HL-60 (cell line): Measurements from ENCODE around the gene MYO5B.

Experiments
- DNase-seq, 2 experiments: peaks; one replicate each; pipeline ENCODE4 v3.0.0-alpha.2; 2010 to 2020; ENCODE audit warnings: low read depth in 1 of 2, low spot score in 1 of 2
- H3K27ac ChIP-seq: fragments of 250-450 bp; sonication (Bioruptor Pico); replicated peaks from 2 replicates; pipeline ENCODE4 v1.5.1; 2020; ENCODE audit warnings: mild to moderate bottlenecking, moderate library complexity
- H3K27me3 ChIP-seq: fragments of 250-450 bp; sonication (Bioruptor Pico); 2 replicates; pipeline ENCODE4 v1.5.1; 2021; ENCODE audit warnings: mild to moderate bottlenecking, moderate library complexity; ENCODE audit not compliant: insufficient read depth, poor library complexity, severe bottlenecking
- H3K4me3 ChIP-seq: replicated peaks from 2 replicates; pipeline ENCODE4 v1.5.1; 2011; ENCODE audit warnings: mild to moderate bottlenecking, control low read depth, low read length; ENCODE audit not compliant: insufficient read depth
- GABPA ChIP-seq: IDR thresholded peaks from 2 replicates; pipeline ENCODE4 v1.6.1; 2012; ENCODE audit warnings: low read depth
- POLR2AphosphoS5 ChIP-seq: IDR thresholded peaks from 2 replicates; pipeline ENCODE4 v1.6.1; 2012; ENCODE audit warnings: low read depth
- SPI1 ChIP-seq: IDR thresholded peaks from 2 replicates; pipeline ENCODE4 v1.6.1; 2012; ENCODE audit warnings: low read depth, mild to moderate bottlenecking, borderline replicate concordance
- TF ChIP-seq, protein P1 (sequence below): IDR thresholded peaks from 2 replicates; pipeline ENCODE4 v1.6.1; 2012; ENCODE audit warnings: low read depth; ENCODE audit not compliant: insufficient replicate concordance
- TF ChIP-seq, protein P2 (sequence below): IDR thresholded peaks from one replicate; pipeline ENCODE4 v1.5.1; 2011; ENCODE audit warnings: low read length, control low read depth, inconsistent platforms; ENCODE audit not compliant: insufficient read depth

MYO5B gene

DNA sequence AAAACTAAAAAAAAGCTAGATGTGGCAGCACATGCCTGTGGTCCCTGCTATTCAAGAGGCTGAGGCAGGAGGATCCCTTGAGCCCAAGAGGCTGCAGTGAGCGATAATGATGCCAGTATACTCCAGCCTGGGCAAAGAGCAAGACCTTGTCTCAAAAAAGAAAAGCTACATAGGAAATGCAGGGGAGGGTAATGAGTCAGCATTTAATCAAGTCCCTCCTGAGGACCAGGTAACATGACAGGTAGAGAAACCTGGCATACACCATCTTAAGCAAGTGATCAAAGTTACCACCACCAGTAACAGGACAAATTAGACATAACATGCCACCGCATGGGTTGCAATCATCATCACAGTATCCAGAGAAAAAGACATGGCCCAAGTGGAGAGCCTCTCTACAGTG is 25.8 kb downstream of the MYO5B start:
- DNase-seq: no peak
- Histone ChIP-seq H3K27me3 (peaks cover 24% of the 10 kb centered on the region), H3K4me3 (no peak overlapping the region), H3K27ac (no peak overlapping the region)
- TF ChIP-seq POLR2AphosphoS5 (no peak), GABPA (no peak), SPI1 (no peak)
- TF ChIP-seq, protein P1, sequence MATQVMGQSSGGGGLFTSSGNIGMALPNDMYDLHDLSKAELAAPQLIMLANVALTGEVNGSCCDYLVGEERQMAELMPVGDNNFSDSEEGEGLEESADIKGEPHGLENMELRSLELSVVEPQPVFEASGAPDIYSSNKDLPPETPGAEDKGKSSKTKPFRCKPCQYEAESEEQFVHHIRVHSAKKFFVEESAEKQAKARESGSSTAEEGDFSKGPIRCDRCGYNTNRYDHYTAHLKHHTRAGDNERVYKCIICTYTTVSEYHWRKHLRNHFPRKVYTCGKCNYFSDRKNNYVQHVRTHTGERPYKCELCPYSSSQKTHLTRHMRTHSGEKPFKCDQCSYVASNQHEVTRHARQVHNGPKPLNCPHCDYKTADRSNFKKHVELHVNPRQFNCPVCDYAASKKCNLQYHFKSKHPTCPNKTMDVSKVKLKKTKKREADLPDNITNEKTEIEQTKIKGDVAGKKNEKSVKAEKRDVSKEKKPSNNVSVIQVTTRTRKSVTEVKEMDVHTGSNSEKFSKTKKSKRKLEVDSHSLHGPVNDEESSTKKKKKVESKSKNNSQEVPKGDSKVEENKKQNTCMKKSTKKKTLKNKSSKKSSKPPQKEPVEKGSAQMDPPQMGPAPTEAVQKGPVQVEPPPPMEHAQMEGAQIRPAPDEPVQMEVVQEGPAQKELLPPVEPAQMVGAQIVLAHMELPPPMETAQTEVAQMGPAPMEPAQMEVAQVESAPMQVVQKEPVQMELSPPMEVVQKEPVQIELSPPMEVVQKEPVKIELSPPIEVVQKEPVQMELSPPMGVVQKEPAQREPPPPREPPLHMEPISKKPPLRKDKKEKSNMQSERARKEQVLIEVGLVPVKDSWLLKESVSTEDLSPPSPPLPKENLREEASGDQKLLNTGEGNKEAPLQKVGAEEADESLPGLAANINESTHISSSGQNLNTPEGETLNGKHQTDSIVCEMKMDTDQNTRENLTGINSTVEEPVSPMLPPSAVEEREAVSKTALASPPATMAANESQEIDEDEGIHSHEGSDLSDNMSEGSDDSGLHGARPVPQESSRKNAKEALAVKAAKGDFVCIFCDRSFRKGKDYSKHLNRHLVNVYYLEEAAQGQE: no peak
- TF ChIP-seq, protein P2, sequence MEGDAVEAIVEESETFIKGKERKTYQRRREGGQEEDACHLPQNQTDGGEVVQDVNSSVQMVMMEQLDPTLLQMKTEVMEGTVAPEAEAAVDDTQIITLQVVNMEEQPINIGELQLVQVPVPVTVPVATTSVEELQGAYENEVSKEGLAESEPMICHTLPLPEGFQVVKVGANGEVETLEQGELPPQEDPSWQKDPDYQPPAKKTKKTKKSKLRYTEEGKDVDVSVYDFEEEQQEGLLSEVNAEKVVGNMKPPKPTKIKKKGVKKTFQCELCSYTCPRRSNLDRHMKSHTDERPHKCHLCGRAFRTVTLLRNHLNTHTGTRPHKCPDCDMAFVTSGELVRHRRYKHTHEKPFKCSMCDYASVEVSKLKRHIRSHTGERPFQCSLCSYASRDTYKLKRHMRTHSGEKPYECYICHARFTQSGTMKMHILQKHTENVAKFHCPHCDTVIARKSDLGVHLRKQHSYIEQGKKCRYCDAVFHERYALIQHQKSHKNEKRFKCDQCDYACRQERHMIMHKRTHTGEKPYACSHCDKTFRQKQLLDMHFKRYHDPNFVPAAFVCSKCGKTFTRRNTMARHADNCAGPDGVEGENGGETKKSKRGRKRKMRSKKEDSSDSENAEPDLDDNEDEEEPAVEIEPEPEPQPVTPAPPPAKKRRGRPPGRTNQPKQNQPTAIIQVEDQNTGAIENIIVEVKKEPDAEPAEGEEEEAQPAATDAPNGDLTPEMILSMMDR: no peak

DNA sequence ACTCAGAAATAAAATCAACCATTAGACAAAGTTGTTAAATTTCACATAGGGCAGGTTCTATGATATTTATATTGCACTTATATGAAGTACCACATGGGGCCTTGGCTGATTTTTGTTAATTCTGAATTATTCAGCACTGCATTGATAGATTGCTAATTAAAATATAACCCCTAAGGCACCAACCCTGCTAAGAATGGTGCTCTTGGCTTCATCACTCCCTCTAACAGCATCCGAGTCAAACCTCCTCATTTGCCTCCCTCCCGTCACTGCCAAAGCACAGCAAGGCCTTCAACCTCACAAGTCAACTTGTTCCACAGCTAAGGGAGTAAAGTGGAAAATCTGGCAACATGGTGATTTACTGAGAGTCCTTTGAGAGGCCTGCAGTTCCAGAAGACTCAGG is 27.0 kb downstream of the MYO5B start:
- Histone ChIP-seq H3K27ac (no peak overlapping the region), H3K4me3 (no peak overlapping the region), H3K27me3 (peaks cover 31% of the 10 kb centered on the region)
- no peak for DNase-seq
- TF ChIP-seq, protein P2: no peak
- no peak for TF ChIP-seq SPI1

DNA sequence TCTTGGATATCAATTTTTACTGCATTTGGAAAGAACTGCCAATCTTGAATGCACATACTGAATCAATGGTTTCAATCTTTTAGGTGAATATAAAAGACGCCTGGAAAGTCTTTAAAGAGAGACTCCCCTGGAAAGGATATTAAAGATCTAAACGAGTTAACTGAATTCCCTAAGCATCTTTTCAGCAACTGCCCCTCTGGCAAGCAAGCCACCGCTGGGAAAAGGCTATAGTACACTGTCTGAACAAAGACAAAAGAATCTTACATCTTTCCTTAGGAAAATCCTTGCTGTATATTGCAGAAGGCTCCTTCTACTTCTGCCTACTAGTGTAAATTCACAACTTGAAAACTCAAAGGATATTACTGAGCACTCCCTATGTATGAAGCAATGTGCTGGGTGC is 28.0 kb downstream of the MYO5B start:
- TF ChIP-seq SPI1 (no peak), POLR2AphosphoS5 (no peak), GABPA (no peak)
- TF ChIP-seq, protein P1: no peak
- TF ChIP-seq, protein P2: no peak
- Histone ChIP-seq H3K27ac (no peak overlapping the region), H3K27me3 (peaks cover 28% of the 10 kb centered on the region), H3K4me3 (no peak overlapping the region)
- DNase-seq: no peak

DNA sequence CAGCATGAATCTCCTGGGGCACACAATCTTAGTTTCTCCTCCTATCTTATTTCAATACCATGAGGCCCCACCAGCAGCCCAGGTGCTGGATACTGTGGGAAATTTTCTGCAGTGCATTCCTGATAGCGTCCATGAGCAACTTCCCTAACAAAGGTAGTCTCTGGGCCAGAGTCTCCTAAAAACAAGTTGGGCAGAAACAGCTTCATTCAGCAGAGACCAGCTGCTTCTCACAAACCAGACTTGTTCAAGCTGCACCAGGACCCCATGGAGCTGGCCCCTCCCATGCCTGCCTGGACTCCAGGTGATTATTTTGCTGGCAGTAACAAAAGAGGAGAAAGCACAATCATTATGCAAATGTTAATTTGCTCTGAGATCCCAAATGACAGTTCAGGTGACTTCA is 31.4 kb downstream of the MYO5B start:
- TF ChIP-seq GABPA (no peak), POLR2AphosphoS5 (no peak)
- TF ChIP-seq, protein P2: no peak
- TF ChIP-seq, protein P1: no peak
- H3K4me3 ChIP-seq: no peak overlapping the region
- DNase-seq: no peak
- H3K27me3 ChIP-seq: peaks cover 30% of the 10 kb centered on the region
- no peak overlapping the region for H3K27ac ChIP-seq
